Natural killer cell (primary cell): Measurements from ENCODE around the gene EXOC4. TPM values are rescaled to one million over a fixed set of nuclear protein-coding genes. Genes with fewer than 3 reads are reported as not detected.
A peak's percentile ranks its signal among the peaks of the same experiment; 100 is the strongest.

ENCODE experiments used
- ATAC-seq, 3 donors: fragments of 150-1000 bp in 2 of 3; fragments of 200-7000 bp in 1 of 3; cut with Tn5 transposase; 1 replicate in 1 of 3; 2 replicates in 2 of 3; pipeline ENCODE4 v1.10.0; 2021; ENCODE audit warnings: mild to moderate bottlenecking in 2 of 3, moderate library complexity in 2 of 3
- DNase-seq, 2 donors: peaks; one replicate each; pipeline versions ENCODE4 v3.0.0 to v3.0.0-alpha.2; 2013 to 2021; ENCODE audit warnings: mixed read lengths in 1 of 2
- H3K27ac ChIP-seq: one replicate; pipeline ENCODE4 v1.5.1; 2013; ENCODE audit warnings: mild to moderate bottlenecking, low read length
- H3K27me3 ChIP-seq: one replicate; pipeline ENCODE4 v1.6.1; 2013; ENCODE audit warnings: low read length; ENCODE audit not compliant: control insufficient read depth, insufficient read depth
- H3K36me3 ChIP-seq: one replicate; pipeline ENCODE4 v1.6.1; 2013; ENCODE audit warnings: low read length; ENCODE audit not compliant: control insufficient read depth, insufficient read depth
- H3K4me1 ChIP-seq: one replicate; pipeline ENCODE4 v1.6.1; 2013; ENCODE audit warnings: low read length; ENCODE audit not compliant: control insufficient read depth, insufficient read depth
- H3K4me3 ChIP-seq: one replicate; pipeline ENCODE4 v1.5.1; 2013; ENCODE audit warnings: low read length
- H3K9me3 ChIP-seq: one replicate; pipeline ENCODE4 v1.6.1; 2013; ENCODE audit warnings: low read length; ENCODE audit not compliant: control insufficient read depth, insufficient read depth
- H3K27ac Mint-ChIP-seq, 2 donors: one replicate each; pipeline ENCODE4 v1.8.0; 2022; ENCODE audit warnings: mild to moderate bottlenecking in 2 of 2, mixed read lengths in 2 of 2, moderate library complexity in 1 of 2
- H3K27me3 Mint-ChIP-seq, 2 donors: one replicate each; pipeline ENCODE4 v1.8.0; 2022; ENCODE audit warnings: low read depth in 2 of 2, mixed read lengths in 2 of 2
- H3K36me3 Mint-ChIP-seq: one replicate; pipeline ENCODE4 v1.8.0; 2022; ENCODE audit warnings: mixed read lengths
- H3K4me1 Mint-ChIP-seq, 2 donors: one replicate each; pipeline ENCODE4 v1.8.0; 2022; ENCODE audit warnings: mixed read lengths in 2 of 2
- H3K4me3 Mint-ChIP-seq: one replicate; pipeline ENCODE4 v1.8.0; 2022; ENCODE audit warnings: mild to moderate bottlenecking, moderate library complexity, mixed read lengths
- H3K9me3 Mint-ChIP-seq, 2 donors: one replicate each; pipeline ENCODE4 v1.8.0; 2022; ENCODE audit warnings: mixed read lengths in 2 of 2
- WGBS: methylation state at CpG from one replicate; pipeline ENCODE4 v1.1.7; 2013; ENCODE audit warnings: missing lambda C conversion rate; ENCODE audit not compliant: insufficient coverage; 5-methylcytosine and 5-hydroxymethylcytosine counted together
- intact Hi-C: fragments of 100-400 bp; cut with micrococcal nuclease; formaldehyde crosslinking; loops from one replicate; pipeline ENCODE4 v1.14.2; 2022
- total RNA-seq, 4 donors: library from RNA; stranded (reverse); fragments of 120-200 nt in 1 of 4; gene quantifications; one replicate each; pipeline versions ENCODE4 v1.2.3 to v1.2.4, GENCODE V29; 2013 to 2022
- TF ChIP-seq, protein P1 (sequence below): fragments of 200-600 bp; IDR thresholded peaks from one replicate; pipeline ENCODE4 v1.8.0; 2022; ENCODE audit warnings: antibody characterized with exemption

The EXOC4 gene
- total RNA-seq, 3 donors from 2014 or later (not counting 1 experiment from before 2014, with no cell fraction given) = 105 to 148 (median 123) TPM

- DNase-seq (peak in 1 of 2 donors; percentile 23), ATAC-seq (peak; percentile 55 to 70 (median 61))
- intact Hi-C loops = loop anchor here (2.0 to 10.0 kb wide), 2 partner anchors 226 to 996 kb away; partner anchors contain the start of gene EXOC4
- Histone ChIP-seq H3K27me3 (no peaks in the 10 kb centered on the region), H3K9me3 (no peaks in the 10 kb centered on the region), H3K36me3 (no peaks in the 10 kb centered on the region), H3K4me1 (peaks cover 62% of the 10 kb centered on the region), H3K27ac (peak overlapping the region; percentile 25), H3K4me3 (no peak overlapping the region)
- Mint-ChIP-seq H3K4me3 (peak overlapping the region; percentile 86), H3K36me3 (no peaks in the 10 kb centered on the region), H3K27ac (peak overlapping the region; percentile 70 to 83), H3K4me1 (peaks cover 87 to 88% of the 10 kb centered on the region in 2 donors), H3K27me3 (no peaks in the 10 kb centered on the region), H3K9me3 (no peaks in the 10 kb centered on the region)
- 46% methylated on average over 3 of the region's 4 CpGs for WGBS
- TF ChIP-seq, protein P1, sequence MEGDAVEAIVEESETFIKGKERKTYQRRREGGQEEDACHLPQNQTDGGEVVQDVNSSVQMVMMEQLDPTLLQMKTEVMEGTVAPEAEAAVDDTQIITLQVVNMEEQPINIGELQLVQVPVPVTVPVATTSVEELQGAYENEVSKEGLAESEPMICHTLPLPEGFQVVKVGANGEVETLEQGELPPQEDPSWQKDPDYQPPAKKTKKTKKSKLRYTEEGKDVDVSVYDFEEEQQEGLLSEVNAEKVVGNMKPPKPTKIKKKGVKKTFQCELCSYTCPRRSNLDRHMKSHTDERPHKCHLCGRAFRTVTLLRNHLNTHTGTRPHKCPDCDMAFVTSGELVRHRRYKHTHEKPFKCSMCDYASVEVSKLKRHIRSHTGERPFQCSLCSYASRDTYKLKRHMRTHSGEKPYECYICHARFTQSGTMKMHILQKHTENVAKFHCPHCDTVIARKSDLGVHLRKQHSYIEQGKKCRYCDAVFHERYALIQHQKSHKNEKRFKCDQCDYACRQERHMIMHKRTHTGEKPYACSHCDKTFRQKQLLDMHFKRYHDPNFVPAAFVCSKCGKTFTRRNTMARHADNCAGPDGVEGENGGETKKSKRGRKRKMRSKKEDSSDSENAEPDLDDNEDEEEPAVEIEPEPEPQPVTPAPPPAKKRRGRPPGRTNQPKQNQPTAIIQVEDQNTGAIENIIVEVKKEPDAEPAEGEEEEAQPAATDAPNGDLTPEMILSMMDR = no peak
These were observed 228.0 kb downstream of the EXOC4 start for GRCh38 chr7:133480868-133481267.

DNA sequence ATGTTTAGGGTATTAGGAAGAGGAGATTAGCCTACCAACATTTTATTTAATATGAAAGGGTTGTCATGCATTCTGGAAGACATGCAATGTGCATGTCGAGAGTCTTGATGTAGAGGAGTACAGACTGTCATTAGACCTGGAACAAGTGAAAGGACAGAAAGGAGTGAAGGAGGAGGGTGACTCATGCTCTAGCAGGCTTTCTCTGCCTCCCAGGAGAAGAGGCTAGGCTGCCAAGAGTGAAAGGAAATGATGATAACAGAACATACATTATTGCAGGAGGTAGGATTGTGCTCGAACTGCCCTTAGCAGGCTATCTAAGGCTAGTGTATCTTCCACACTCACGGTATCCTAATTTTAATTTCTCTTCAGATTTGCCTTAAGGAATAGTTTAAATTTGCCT, 228.8 kb downstream of the EXOC4 start:
- TF ChIP-seq, protein P1 = no peak
- peak overlapping the region; percentile 70 to 83 for H3K27ac Mint-ChIP-seq
- ATAC-seq = peak in 1 of 3 donors; percentile 19
- H3K4me3 Mint-ChIP-seq = peak overlapping the region; percentile 86
- Histone ChIP-seq H3K9me3 (no peaks in the 10 kb centered on the region), H3K27ac (no peak overlapping the region), H3K36me3 (no peaks in the 10 kb centered on the region), H3K4me1 (peaks cover 62% of the 10 kb centered on the region), H3K27me3 (no peaks in the 10 kb centered on the region), H3K4me3 (no peak overlapping the region)
- intact Hi-C loops = loop anchor here (2.0 to 10.0 kb wide), 2 partner anchors 227 to 997 kb away; partner anchors contain the start of gene EXOC4
- no peaks in the 10 kb centered on the region for H3K9me3 Mint-ChIP-seq
- DNase-seq = peak in 1 of 2 donors; percentile 8
- no peaks in the 10 kb centered on the region for H3K27me3 Mint-ChIP-seq
- WGBS = 88% methylated on average over 3 of the region's 3 CpGs
- peaks cover 89 to 92% of the 10 kb centered on the region in 2 donors for H3K4me1 Mint-ChIP-seq
- no peaks in the 10 kb centered on the region for H3K36me3 Mint-ChIP-seq

- no peak for DNase-seq
- peak overlapping the region; percentile 75 for H3K27ac ChIP-seq
- no peaks in the 10 kb centered on the region for H3K27me3 ChIP-seq
- Mint-ChIP-seq H3K27me3 (no peaks in the 10 kb centered on the region), H3K9me3 (no peaks in the 10 kb centered on the region), H3K27ac (peak overlapping the region; percentile 70 to 83), H3K36me3 (no peaks in the 10 kb centered on the region), H3K4me1 (peaks cover 82 to 84% of the 10 kb centered on the region in 2 donors), H3K4me3 (peak overlapping the region; percentile 86)
- H3K36me3 ChIP-seq = no peaks in the 10 kb centered on the region
- peaks cover 62% of the 10 kb centered on the region for H3K4me1 ChIP-seq
- WGBS = 91% methylated on average over 1 of the region's 1 CpG
- no peak for ATAC-seq
- H3K9me3 ChIP-seq = no peaks in the 10 kb centered on the region
- TF ChIP-seq, protein P1 = no peak
- H3K4me3 ChIP-seq = no peak overlapping the region
- intact Hi-C loops = loop anchor here (10.0 kb wide), 1 partner anchor 228 kb away; the partner anchor contains the start of gene EXOC4
These were observed 229.7 kb downstream of the EXOC4 start for GRCh38 chr7:133482599-133482998.

DNA sequence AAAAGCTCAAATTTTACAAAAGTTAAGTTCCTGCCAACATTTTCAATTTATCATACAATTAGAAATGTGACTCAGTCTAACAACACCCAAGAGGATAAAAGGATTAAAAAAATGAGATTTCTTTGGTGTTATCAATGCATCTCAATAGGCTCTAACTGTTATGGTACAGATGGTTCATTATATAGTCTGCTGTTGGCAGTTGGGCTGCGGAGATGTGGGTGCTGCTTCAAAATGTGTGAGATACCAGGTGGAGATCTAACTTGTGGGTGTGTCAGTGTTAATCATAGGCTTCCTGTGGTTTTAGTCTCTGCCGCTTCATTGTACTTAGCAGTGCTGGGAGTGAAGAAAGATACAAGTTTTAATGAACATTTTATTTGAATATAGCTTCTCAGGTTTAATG, 231.2 kb downstream of the EXOC4 start:
- intact Hi-C loops = loop anchor here (10.0 kb wide), 1 partner anchor 229 kb away; the partner anchor contains the start of gene EXOC4
- Mint-ChIP-seq H3K27ac (peak overlapping the region; percentile 70 to 83), H3K36me3 (no peaks in the 10 kb centered on the region), H3K27me3 (no peaks in the 10 kb centered on the region), H3K4me1 (peaks cover 67 to 69% of the 10 kb centered on the region in 2 donors), H3K4me3 (peak overlapping the region; percentile 86), H3K9me3 (no peaks in the 10 kb centered on the region)
- peaks cover 51% of the 10 kb centered on the region for H3K4me1 ChIP-seq
- no peaks in the 10 kb centered on the region for H3K9me3 ChIP-seq
- H3K4me3 ChIP-seq = peak overlapping the region; percentile 26
- peak; percentile 83 to 95 (median 92) for ATAC-seq
- no peaks in the 10 kb centered on the region for H3K36me3 ChIP-seq
- TF ChIP-seq, protein P1 = no peak
- H3K27me3 ChIP-seq = no peaks in the 10 kb centered on the region
- peak overlapping the region; percentile 75 for H3K27ac ChIP-seq
- WGBS = 5% methylated on average over 2 of the region's 2 CpGs
- DNase-seq = peak; percentile 56 to 69
